HK-2 (cell line): ENCODE data around the gene USP2.

Source experiments
- DNase-seq: peaks from one replicate; pipeline ENCODE4 v3.0.0-alpha.2; 2018; ENCODE audit not compliant: unreplicated experiment

Gene USP2

GRCh38 chr11:119363851-119364590 lies 17.5 kb downstream of the USP2 start:
- peak; percentile 49 for DNase-seq

GRCh38 chr11:119363081-119363850 lies 18.2 kb downstream of the USP2 start:
- DNase-seq, result no peak

- DNase-seq, result no peak
Measured at GRCh38 chr11:119362741-119363080, 18.8 kb downstream of the USP2 start.

GRCh38 chr11:119361941-119362725 lies 19.4 kb downstream of the USP2 start:
- DNase-seq, result no peak

- peak; percentile 71 for DNase-seq
Measured at GRCh38 chr11:119361056-119361787, 20.3 kb downstream of the USP2 start.

GRCh38 chr11:119359365-119360214 lies 21.9 kb downstream of the USP2 start:
- no peak for DNase-seq

GRCh38 chr11:119357074-119357473 lies 24.4 kb downstream of the USP2 start:
- DNase-seq, result no peak

- no peak for DNase-seq
Measured at GRCh38 chr11:119356349-119357031, 25.0 kb downstream of the USP2 start.

- no peak for DNase-seq
Measured at GRCh38 chr11:119355091-119355843, 26.2 kb downstream of the USP2 start.

GRCh38 chr11:119352857-119353260 lies 28.6 kb downstream of the USP2 start:
- no peak for DNase-seq

GRCh38 chr11:119351232-119351631 lies 30.3 kb downstream of the USP2 start:
- no peak for DNase-seq

GRCh38 chr11:119350302-119350701 lies 31.2 kb downstream of the USP2 start:
- DNase-seq, result no peak

- no peak for DNase-seq
Measured at GRCh38 chr11:119347940-119348605, 33.4 kb downstream of the USP2 start.

GRCh38 chr11:119347242-119347641 lies 34.2 kb downstream of the USP2 start:
- no peak for DNase-seq

- DNase-seq, result no peak
Measured at GRCh38 chr11:119346605-119347004, 34.9 kb downstream of the USP2 start, which contains the start of gene MFRP. Gene MFRP (minus strand): TSS chr11:119346705. CDS start chr11:119346513, 192 bp downstream.

- DNase-seq, result no peak
Measured at GRCh38 chr11:119345685-119346084, 35.8 kb downstream of the USP2 start.

- no peak for DNase-seq
Measured at GRCh38 chr11:119344291-119345010, 37.0 kb downstream of the USP2 start.

GRCh38 chr11:119343726-119344125 lies 37.8 kb downstream of the USP2 start:
- DNase-seq, result no peak
